ENCODE data around the gene FAM8A1.

GRCh38 chr6:17562636-17563035 lies 37.5 kb upstream of the FAM8A1 start:
- TF ChIP-seq CTCF (conservative IDR thresholded peaks at IDR 0.05; ENCODE audit: low read depth, low read length) (no peak), EZH2 (IDR thresholded peaks at IDR 0.05; ENCODE audit: low read length, unreplicated experiment) (no peak), EZH2phosphoT487 (IDR thresholded peaks at IDR 0.05; ENCODE audit: borderline replicate concordance, low read length) (no peak)

Data from PC-3 (cell line).